Progenitor cell of endocrine pancreas (in vitro differentiated cells): ENCODE data around the gene S1PR5. TPM values are rescaled to one million over a fixed set of nuclear protein-coding genes. Genes with fewer than 3 reads are reported as not detected.

Source experiments
- DNase-seq: peaks from one replicate; pipeline ENCODE4 v3.0.0; 2021; ENCODE audit warnings: low spot score; ENCODE audit not compliant: unreplicated experiment
- H3K27ac Mint-ChIP-seq: 2 replicates; pipeline ENCODE4 v1.8.0; 2021; ENCODE audit warnings: mild to moderate bottlenecking, moderate library complexity, mixed read lengths
- H3K27me3 Mint-ChIP-seq: 2 replicates; pipeline ENCODE4 v1.8.0; 2021; ENCODE audit warnings: mixed read lengths
- H3K36me3 Mint-ChIP-seq: 2 replicates; pipeline ENCODE4 v1.8.0; 2022; ENCODE audit warnings: mixed read lengths; ENCODE audit not compliant: insufficient read depth
- H3K4me1 Mint-ChIP-seq: 2 replicates; pipeline ENCODE4 v1.8.0; 2021; ENCODE audit warnings: low read depth, mixed read lengths
- H3K4me3 Mint-ChIP-seq: 2 replicates; pipeline ENCODE4 v1.8.0; 2021; ENCODE audit warnings: low read depth, mild to moderate bottlenecking, moderate library complexity, mixed read lengths
- H3K9me3 Mint-ChIP-seq: 2 replicates; pipeline ENCODE4 v1.8.0; 2021; ENCODE audit warnings: low read depth, mixed read lengths
- microRNA-seq: library from miRNA; unstranded; fragments of <30 nt; microRNA quantifications from one replicate; pipeline ENCODE4 v1.1.0, GENCODE V29; 2020; ENCODE audit warnings: borderline number of aligned reads; ENCODE audit not compliant: unreplicated experiment
- total RNA-seq: library from RNA; stranded (reverse); gene quantifications from 2 replicates; pipeline ENCODE4 v1.2.1, GENCODE V29; 2021
- TF ChIP-seq, protein P1 (sequence below): fragments of 200-600 bp; sonication (generic); IDR thresholded peaks from one replicate; pipeline ENCODE4 v1.5.0; 2021; ENCODE audit warnings: antibody characterized with exemption, mild to moderate bottlenecking; ENCODE audit not compliant: unreplicated experiment

Gene S1PR5
- total RNA-seq, 1 donor from 2014 or later, result not detected

DNA sequence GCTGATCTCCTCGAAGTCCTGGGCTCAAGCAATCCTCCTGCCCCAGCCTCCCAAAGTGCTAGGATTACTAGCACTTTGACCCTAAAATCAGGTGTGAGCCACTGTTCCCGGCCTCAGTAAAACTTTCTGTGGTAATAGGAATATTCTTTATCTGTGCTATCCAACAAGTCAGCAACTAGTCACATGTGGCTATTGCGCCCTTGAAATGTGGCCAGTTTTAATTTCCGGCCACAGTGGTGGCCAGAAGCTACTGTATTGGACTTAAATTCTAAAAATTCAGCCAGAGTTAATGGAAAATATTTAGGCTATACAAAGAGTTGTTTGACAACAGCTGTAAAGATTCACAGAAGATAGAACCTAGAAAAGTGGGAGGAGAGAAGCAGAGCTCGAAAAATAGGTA, 44.1 kb downstream of the S1PR5 start:
- Mint-ChIP-seq H3K27ac (no peak overlapping the region), H3K4me3 (no peak overlapping the region), H3K9me3 (no peaks in the 10 kb centered on the region), H3K4me1 (no peaks in the 10 kb centered on the region), H3K36me3 (no peaks in the 10 kb centered on the region), H3K27me3 (peaks cover 11% of the 10 kb centered on the region)
- DNase-seq, result no peak
- TF ChIP-seq, protein P1, sequence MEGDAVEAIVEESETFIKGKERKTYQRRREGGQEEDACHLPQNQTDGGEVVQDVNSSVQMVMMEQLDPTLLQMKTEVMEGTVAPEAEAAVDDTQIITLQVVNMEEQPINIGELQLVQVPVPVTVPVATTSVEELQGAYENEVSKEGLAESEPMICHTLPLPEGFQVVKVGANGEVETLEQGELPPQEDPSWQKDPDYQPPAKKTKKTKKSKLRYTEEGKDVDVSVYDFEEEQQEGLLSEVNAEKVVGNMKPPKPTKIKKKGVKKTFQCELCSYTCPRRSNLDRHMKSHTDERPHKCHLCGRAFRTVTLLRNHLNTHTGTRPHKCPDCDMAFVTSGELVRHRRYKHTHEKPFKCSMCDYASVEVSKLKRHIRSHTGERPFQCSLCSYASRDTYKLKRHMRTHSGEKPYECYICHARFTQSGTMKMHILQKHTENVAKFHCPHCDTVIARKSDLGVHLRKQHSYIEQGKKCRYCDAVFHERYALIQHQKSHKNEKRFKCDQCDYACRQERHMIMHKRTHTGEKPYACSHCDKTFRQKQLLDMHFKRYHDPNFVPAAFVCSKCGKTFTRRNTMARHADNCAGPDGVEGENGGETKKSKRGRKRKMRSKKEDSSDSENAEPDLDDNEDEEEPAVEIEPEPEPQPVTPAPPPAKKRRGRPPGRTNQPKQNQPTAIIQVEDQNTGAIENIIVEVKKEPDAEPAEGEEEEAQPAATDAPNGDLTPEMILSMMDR, result no peak

DNA sequence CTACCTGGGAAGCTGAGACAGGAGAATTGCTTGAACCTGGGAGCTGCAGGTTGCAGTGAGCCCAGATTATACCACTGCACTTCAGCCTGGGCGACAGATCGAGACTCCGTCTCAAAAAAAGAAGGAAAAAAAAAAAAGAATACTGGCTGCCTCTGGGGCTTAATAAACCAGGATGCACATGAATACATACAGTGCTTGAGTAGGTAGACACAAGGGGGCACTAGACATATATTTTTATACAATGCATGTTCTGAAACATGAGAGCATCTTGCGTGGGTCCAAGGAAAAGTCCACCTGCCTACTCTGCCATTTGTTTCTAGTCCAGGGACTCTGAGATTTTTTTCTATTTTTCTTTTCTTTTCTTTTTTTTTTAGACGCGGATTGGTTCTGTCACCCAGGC, 45.3 kb downstream of the S1PR5 start:
- DNase-seq, result no peak
- no peaks in the 10 kb centered on the region for H3K9me3 Mint-ChIP-seq
- H3K36me3 Mint-ChIP-seq, result no peaks in the 10 kb centered on the region
- H3K4me1 Mint-ChIP-seq, result no peaks in the 10 kb centered on the region
- H3K27me3 Mint-ChIP-seq, result peaks cover 10% of the 10 kb centered on the region
- no peak overlapping the region for H3K4me3 Mint-ChIP-seq
- TF ChIP-seq, protein P1, result peak; percentile 40
- no peak overlapping the region for H3K27ac Mint-ChIP-seq

DNA sequence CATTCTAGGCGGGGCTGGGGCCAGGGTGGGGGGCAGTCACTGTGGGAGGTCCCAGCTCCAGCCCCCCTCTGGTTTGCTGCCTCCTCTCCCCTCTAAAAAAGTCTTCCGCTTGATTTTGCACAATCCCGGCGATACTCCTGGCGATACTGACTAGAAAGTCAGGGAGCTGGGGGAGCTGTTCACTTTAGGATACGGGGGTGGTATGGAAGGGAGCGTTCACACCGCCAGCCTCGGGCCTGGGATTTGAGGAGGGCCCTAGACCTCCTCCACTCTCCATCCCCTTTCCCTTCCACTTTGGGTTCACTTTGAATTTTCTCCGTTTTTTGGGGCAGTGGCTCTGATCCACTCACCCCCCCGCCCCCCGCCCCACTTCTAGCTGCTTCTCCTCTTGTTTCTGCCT, 49.1 kb downstream of the S1PR5 start:
- TF ChIP-seq, protein P1, result no peak
- no peak for DNase-seq
- peaks cover 10% of the 10 kb centered on the region for H3K27me3 Mint-ChIP-seq
- H3K36me3 Mint-ChIP-seq, result no peaks in the 10 kb centered on the region
- H3K4me3 Mint-ChIP-seq, result no peak overlapping the region
- H3K4me1 Mint-ChIP-seq, result no peaks in the 10 kb centered on the region
- H3K27ac Mint-ChIP-seq, result no peak overlapping the region
- no peaks in the 10 kb centered on the region for H3K9me3 Mint-ChIP-seq

DNA sequence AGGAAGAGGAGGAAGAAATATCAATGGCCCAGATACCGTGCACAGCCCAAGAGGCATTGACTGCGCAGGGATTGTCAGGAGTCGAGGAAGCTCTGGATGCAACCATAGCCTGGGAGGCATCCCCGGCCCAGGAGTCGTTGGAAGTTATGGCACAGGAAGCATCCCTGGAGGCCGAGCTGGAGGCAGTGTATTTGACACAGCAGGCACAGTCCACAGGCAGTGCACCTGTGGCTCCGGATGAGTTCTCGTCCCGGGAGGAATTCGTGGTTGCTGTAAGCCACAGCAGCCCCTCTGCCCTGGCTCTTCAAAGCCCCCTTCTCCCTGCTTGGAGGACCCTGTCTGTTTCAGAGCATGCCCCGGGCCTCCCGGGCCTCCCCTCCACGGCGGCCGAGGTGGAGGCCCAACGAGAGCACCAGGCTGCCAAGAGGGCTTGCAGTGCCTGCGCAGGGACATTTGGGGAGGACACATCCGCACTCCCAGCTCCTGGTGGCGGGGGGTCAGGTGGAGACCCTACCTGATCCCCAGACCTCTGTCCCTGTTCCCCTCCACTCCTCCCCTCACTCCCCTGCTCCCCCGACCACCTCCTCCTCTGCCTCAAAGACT, 50.0 kb downstream of the S1PR5 start:
- no peak overlapping the region for H3K27ac Mint-ChIP-seq
- no peaks in the 10 kb centered on the region for H3K36me3 Mint-ChIP-seq
- H3K27me3 Mint-ChIP-seq, result peaks cover 17% of the 10 kb centered on the region
- H3K4me3 Mint-ChIP-seq, result no peak overlapping the region
- TF ChIP-seq, protein P1, result no peak
- no peaks in the 10 kb centered on the region for H3K4me1 Mint-ChIP-seq
- DNase-seq, result no peak
- no peaks in the 10 kb centered on the region for H3K9me3 Mint-ChIP-seq

DNA sequence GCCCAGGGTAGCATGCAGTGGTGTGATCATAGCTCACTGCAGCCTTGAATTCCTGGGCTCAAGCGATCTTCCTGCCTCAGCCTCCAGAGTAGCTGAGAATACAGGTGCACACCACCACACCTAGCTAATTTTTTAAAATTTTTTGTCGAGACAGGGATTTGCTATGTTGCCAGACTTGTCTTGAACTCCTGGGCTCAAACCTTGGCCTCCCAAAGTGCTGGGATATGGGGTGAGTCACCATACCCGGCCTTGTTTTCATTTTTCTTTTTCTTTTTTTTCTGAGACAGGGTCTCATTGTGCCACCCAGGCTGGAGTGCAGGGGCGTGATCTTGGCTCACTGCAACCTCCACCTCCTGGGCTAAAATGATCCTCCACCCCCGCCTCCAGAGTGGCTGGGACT, 52.8 kb downstream of the S1PR5 start:
- Mint-ChIP-seq H3K36me3 (no peaks in the 10 kb centered on the region), H3K4me3 (no peak overlapping the region), H3K9me3 (no peaks in the 10 kb centered on the region)

More for the DNA sequence above, 52.8 kb downstream of the S1PR5 start:
- DNase-seq, result no peak
- H3K4me1 Mint-ChIP-seq, result no peaks in the 10 kb centered on the region
- TF ChIP-seq, protein P1, result no peak
- peaks cover 15% of the 10 kb centered on the region for H3K27me3 Mint-ChIP-seq
- H3K27ac Mint-ChIP-seq, result no peak overlapping the region

Small RNAs within 50 kb of the gene (microRNA-seq; reads per million reads assigned to microRNA genes)
- not detected for gene MIR1238

Other genes with a start within 250 kb of the S1PR5 start
- 0.17 and 0.20 TPM in 2 replicates for gene ICAM1, start 246.3 kb downstream of the S1PR5 start, total RNA-seq
- gene ICAM4, start 230.5 kb downstream of the S1PR5 start, total RNA-seq, result not detected in 2 replicates
- not detected in 2 replicates for gene ICAM5, start 227.5 kb downstream of the S1PR5 start, total RNA-seq
- 20.0 and 26.8 TPM in 2 replicates for gene ZGLP1, start 207.6 kb downstream of the S1PR5 start, total RNA-seq
- gene FDX2, start 201.4 kb downstream of the S1PR5 start, total RNA-seq, result 23.2 and 24.7 TPM in 2 replicates
- 50.5 and 53.4 TPM in 2 replicates for gene RAVER1, start 183.9 kb downstream of the S1PR5 start, total RNA-seq
- gene ICAM3, start 177.8 kb downstream of the S1PR5 start, total RNA-seq, result 5.1 and 6.3 TPM in 2 replicates
- 147 and 148 TPM in 2 replicates for gene TYK2, start 136.9 kb downstream of the S1PR5 start, total RNA-seq
- gene CDC37, start 113.9 kb downstream of the S1PR5 start, total RNA-seq, result 148 and 149 TPM in 2 replicates
- 0.72 and 0.87 TPM in 2 replicates for gene PDE4A, start 96.9 kb downstream of the S1PR5 start, total RNA-seq
- gene KEAP1, start 14.1 kb downstream of the S1PR5 start, total RNA-seq, result 64.7 and 76.6 TPM in 2 replicates
- gene ATG4D, start 26.5 kb upstream of the S1PR5 start, total RNA-seq, result 44.9 and 52.6 TPM in 2 replicates
- gene KRI1, start 48.6 kb upstream of the S1PR5 start, total RNA-seq, result 32.1 and 35.0 TPM in 2 replicates
- gene CDKN2D, start 51.5 kb upstream of the S1PR5 start, total RNA-seq, result 4.2 and 5.0 TPM in 2 replicates
- gene AP1M2, start 69.9 kb upstream of the S1PR5 start, total RNA-seq, result 107 and 110 TPM in 2 replicates
- 159 and 164 TPM in 2 replicates for gene SLC44A2, start 108.1 kb upstream of the S1PR5 start, total RNA-seq
- 761 and 784 TPM in 2 replicates for gene ILF3, start 136.9 kb upstream of the S1PR5 start, total RNA-seq
- gene QTRT1, start 184.0 kb upstream of the S1PR5 start, total RNA-seq, result 53.9 and 59.3 TPM in 2 replicates
- 124 and 127 TPM in 2 replicates for gene DNM2, start 200.6 kb upstream of the S1PR5 start, total RNA-seq